ENCODE results near the gene WDFY4. TPM values are rescaled to one million over a fixed set of nuclear protein-coding genes. Genes with fewer than 3 reads are reported as not detected.

Gene WDFY4
- total and polyA plus RNA-seq, 2 of the 4 experiments (the other 2 are of a cell fraction), result not detected

- intact Hi-C loops (cut with micrococcal nuclease) (no loop called here), dilution Hi-C loops (cut with HindIII; ENCODE audit: low sequenced_read_pairs, unreplicated experiment) (no loop called here), in situ Hi-C loops (cut with MboI; ENCODE audit: low sequenced_read_pairs) (no loop called here)
- DNase-seq, result no peak
- no peak for TF ChIP-seq NFE2L2 (IDR thresholded peaks at IDR 0.05; ENCODE audit: low read depth, low read length)
- TF ChIP-seq MAFK (IDR thresholded peaks at IDR 0.05; ENCODE audit: low read depth, low read length), result no peak
- TF ChIP-seq POLR2A (IDR thresholded peaks at IDR 0.05; ENCODE audit: low read depth, low read length), result no peak
- TF ChIP-seq FOS (IDR thresholded peaks at IDR 0.05; ENCODE audit: low read depth, low read length), result no peak
- TF ChIP-seq BHLHE40 (IDR thresholded peaks at IDR 0.05; ENCODE audit: low read depth, low read length), result no peak
- TF ChIP-seq RCOR1 (IDR thresholded peaks at IDR 0.05; ENCODE audit: insufficient replicate concordance, low read length), result no peak
- no peak for TF ChIP-seq MXI1 (IDR thresholded peaks at IDR 0.05; ENCODE audit: borderline replicate concordance, low read depth, low read length)
- TF ChIP-seq ELK1 (IDR thresholded peaks at IDR 0.05; ENCODE audit: borderline replicate concordance, low read depth, low read length), result no peak
- no peak for TF ChIP-seq CTCF (conservative IDR thresholded peaks at IDR 0.05; ENCODE audit: low read depth, low read length)
- no peak for TF ChIP-seq RAD21 (IDR thresholded peaks at IDR 0.05; ENCODE audit: low read length)
- TF ChIP-seq CHD1 (IDR thresholded peaks at IDR 0.05; ENCODE audit: low read depth, low read length), result no peak
- no peak for TF ChIP-seq RFX5 (IDR thresholded peaks at IDR 0.05; ENCODE audit: low read depth, low read length)
- TF ChIP-seq MAZ (IDR thresholded peaks at IDR 0.05; ENCODE audit: borderline replicate concordance, low read depth, low read length), result no peak
- no peak for TF ChIP-seq SMC3 (IDR thresholded peaks at IDR 0.05; ENCODE audit: low read depth, low read length)
- no peak for TF ChIP-seq USF2 (IDR thresholded peaks at IDR 0.05; ENCODE audit: low read depth, low read length)
- TF ChIP-seq CEBPB (IDR thresholded peaks at IDR 0.05; ENCODE audit: low read depth, low read length), result no peak
- H3K4ac ChIP-seq (ENCODE audit: low read depth, low read length), result no peak overlapping the region
- BruUV-seq (replicated peaks), result no TSS peak
- no peak overlapping the region for H3K56ac ChIP-seq (ENCODE audit: extremely low read depth, insufficient read depth, low read length)
- no peak overlapping the region for H3K27ac ChIP-seq (ENCODE audit: insufficient read depth, low read length)
- WGBS, 2 experiments (ENCODE audit: extremely low coverage in 2 of 2, insufficient read length in 1 of 2), result 89% methylated on average over 5 of the region's 5 CpGs; no CpG with 5 or more reads in 1 of the 2 experiments
- no peak overlapping the region for H4K8ac ChIP-seq (ENCODE audit: low read depth in 2 of 2, low read length in 2 of 2)
- no peaks in the 10 kb centered on the region for H3K79me1 ChIP-seq (ENCODE audit: low read depth in 1 of 2, low read length in 2 of 2)
- no peaks in the 10 kb centered on the region for H3K9me1 ChIP-seq (ENCODE audit: insufficient read depth, low read length)
- no peaks in the 10 kb centered on the region for H3K36me3 ChIP-seq (ENCODE audit: control insufficient read depth, insufficient read depth, low read length)
- H2BK5ac ChIP-seq (ENCODE audit: low read depth, low read length, poor library complexity, severe bottlenecking), result no peak overlapping the region
- H2AK9ac ChIP-seq (replicated peaks; ENCODE audit: low read depth, low read length, poor library complexity), result no peak overlapping the region
- H3K27me3 ChIP-seq (ENCODE audit: control insufficient read depth, insufficient read depth, low read length), result no peaks in the 10 kb centered on the region
- H4K91ac ChIP-seq (ENCODE audit: insufficient read depth, low read depth, low read length), result no peak overlapping the region
- no peak overlapping the region for H2BK15ac ChIP-seq (ENCODE audit: low read depth, low read length)
- no peak overlapping the region for H3K14ac ChIP-seq (replicated peaks; ENCODE audit: low read depth, low read length)
- H4K20me1 ChIP-seq (ENCODE audit: insufficient read depth, low read length), result no peaks in the 10 kb centered on the region
- no peak overlapping the region for H2BK20ac ChIP-seq (ENCODE audit: low read depth, low read length)
- H2AK5ac ChIP-seq (ENCODE audit: low read depth, low read length), result no peak overlapping the region
- H3K4me1 ChIP-seq (ENCODE audit: control insufficient read depth, insufficient read depth, low read length), result no peaks in the 10 kb centered on the region
- H3K9ac ChIP-seq (ENCODE audit: low read depth, low read length), result no peak overlapping the region
- H3K9me3 ChIP-seq (ENCODE audit: control insufficient read depth, insufficient read depth, low read length), result no peaks in the 10 kb centered on the region
- no peak overlapping the region for H2AFZ ChIP-seq (replicated peaks; ENCODE audit: low read length, poor library complexity)
- H2BK120ac ChIP-seq (ENCODE audit: low read depth, low read length), result no peak overlapping the region
- no peak overlapping the region for H3K18ac ChIP-seq (ENCODE audit: low read depth, low read length)
- no peak overlapping the region for H3K4me2 ChIP-seq (ENCODE audit: low read depth, low read length)
- H3K23ac ChIP-seq (ENCODE audit: low read depth, low read length), result no peak overlapping the region
- no peak overlapping the region for H4K5ac ChIP-seq (ENCODE audit: low read depth, low read length)
- ChIA-PET CTCF (no interaction called here), POLR2A (ENCODE audit: unreplicated experiment) (no interaction called here)
- ATAC-seq (ENCODE audit: low read depth), result no peak
- no peak overlapping the region for H3K4me3 ChIP-seq (ENCODE audit: insufficient read depth, low read depth, low read length)
These were observed 95.7 kb downstream of the WDFY4 start for GRCh38 chr10:48780341-48780740.

Data from IMR-90 (cell line).